ENCODE results near the gene MAPK10.

- TF ChIP-seq CTCF (IDR thresholded peaks at IDR 0.05) (no peak), POLR2AphosphoS5 (IDR thresholded peaks at IDR 0.05) (no peak), POLR2A (IDR thresholded peaks at IDR 0.05) (no peak)
Measured at GRCh38 chr4:85965529-85965928, 394.3 kb downstream of the MAPK10 start.
